HepG2 (cell line): ENCODE results near the gene EEPD1. TPM values are rescaled to one million over a fixed set of nuclear protein-coding genes. Genes with fewer than 3 reads are reported as not detected.
A peak's percentile ranks its signal among the peaks of the same experiment; 100 is the strongest.

ENCODE experiments used
- CCDC6 ChIP-seq: sonication (generic); formaldehyde crosslinking; IDR thresholded peaks from 2 replicates; pipeline ENCODE4 v1.8.1; 2022; ENCODE audit warnings: mild to moderate bottlenecking, missing genetic modification reagents, moderate library complexity
- HDAC2 ChIP-seq: sonication (generic); formaldehyde crosslinking; IDR thresholded peaks from 2 replicates; pipeline ENCODE4 v1.4.0; 2020; ENCODE audit warnings: missing genetic modification reagents
- HMG20A ChIP-seq: IDR thresholded peaks from 2 replicates; pipeline ENCODE4 v1.6.1; 2016; ENCODE audit warnings: borderline replicate concordance
- NKX3-1 ChIP-seq: sonication (generic); formaldehyde crosslinking; IDR thresholded peaks from 2 replicates; pipeline ENCODE4 v1.5.0; 2020; ENCODE audit warnings: missing genetic modification reagents
- ONECUT2 ChIP-seq: sonication (generic); formaldehyde crosslinking; IDR thresholded peaks from 2 replicates; pipeline ENCODE4 v1.4.0; 2020; ENCODE audit warnings: missing genetic modification reagents
- PRMT3 ChIP-seq: sonication (generic); formaldehyde crosslinking; IDR thresholded peaks from 2 replicates; pipeline ENCODE4 v1.8.1; 2022; ENCODE audit warnings: low read depth, mild to moderate bottlenecking, moderate library complexity, missing genetic modification reagents, borderline replicate concordance
- SYNCRIP ChIP-seq: fragments of 200-400 bp; formaldehyde crosslinking; IDR thresholded peaks from 2 replicates; pipeline ENCODE4 v1.6.1; 2018; ENCODE audit warnings: mild to moderate bottlenecking, low read depth, low read length; ENCODE audit not compliant: insufficient read depth
- TMF1 ChIP-seq: sonication (generic); formaldehyde crosslinking; IDR thresholded peaks from 2 replicates; pipeline ENCODE4 v1.8.1; 2022; ENCODE audit warnings: low read depth, missing genetic modification reagents
- ZIK1 ChIP-seq: sonication (generic); formaldehyde crosslinking; IDR thresholded peaks from 2 replicates; pipeline ENCODE4 v1.5.0; 2020; ENCODE audit warnings: mild to moderate bottlenecking, low read depth, missing genetic modification reagents, borderline replicate concordance
- ZNF337 ChIP-seq: sonication (generic); formaldehyde crosslinking; IDR thresholded peaks from 2 replicates; pipeline ENCODE4 v1.5.1; 2020; ENCODE audit warnings: missing genetic modification reagents, low read depth, mild to moderate bottlenecking, borderline replicate concordance
- ZNF354B ChIP-seq: sonication (generic); formaldehyde crosslinking; IDR thresholded peaks from 2 replicates; pipeline ENCODE4 v1.8.0; 2022; ENCODE audit warnings: mild to moderate bottlenecking, missing genetic modification reagents
- ZNF549 ChIP-seq: sonication (generic); formaldehyde crosslinking; IDR thresholded peaks from 2 replicates; pipeline ENCODE4 v1.5.0; 2020; ENCODE audit warnings: missing genetic modification reagents
- ZNF569 ChIP-seq: sonication (generic); formaldehyde crosslinking; IDR thresholded peaks from 2 replicates; pipeline ENCODE4 v1.5.0; 2020; ENCODE audit warnings: mild to moderate bottlenecking, missing genetic modification reagents, moderate library complexity, borderline replicate concordance
- ZNF75D ChIP-seq: sonication (generic); formaldehyde crosslinking; IDR thresholded peaks from 2 replicates; pipeline ENCODE4 v1.8.1; 2023; ENCODE audit warnings: missing genetic modification reagents, mild to moderate bottlenecking, borderline replicate concordance
- polyA plus RNA-seq, 8 experiments: library from polyadenylated mRNA; depleted of rRNA in 3 of 8; stranded (reverse) in 7 of 8; unstranded in 1 of 8; fragments of >200 nt; fragmentation: Illumina TruSeq in 4 of 8; extraction: Trizol in 4 of 8; gene quantifications; 2 replicates each; pipeline versions ENCODE4 v1.2.1 to v1.2.3, GENCODE V29; 2011 to 2016; ENCODE audit warnings: low read depth in 4 of 8, missing spikeins in 1 of 8, mixed read lengths in 1 of 8; ENCODE audit not compliant: insufficient read depth in 1 of 8
- total RNA-seq, 5 experiments: library from RNA; depleted of rRNA; stranded (reverse); fragments of >200 nt; fragmentation: Illumina TruSeq; extraction: Trizol; gene quantifications; 2 replicates each; pipeline ENCODE4 v1.2.3, GENCODE V29; 2016; ENCODE audit warnings: low read depth in 1 of 5
- TF ChIP-seq, protein P1 (sequence below): sonication (generic); formaldehyde crosslinking; IDR thresholded peaks from 2 replicates; pipeline ENCODE4 v1.9.0; 2021; ENCODE audit warnings: missing genetic modification reagents, borderline replicate concordance
- TF ChIP-seq, protein P2 (sequence below): sonication (generic); formaldehyde crosslinking; IDR thresholded peaks from 2 replicates; pipeline ENCODE4 v1.8.1; 2023; ENCODE audit warnings: missing genetic modification reagents, inconsistent platforms, borderline replicate concordance
- TF ChIP-seq, protein P3 (sequence below): sonication (generic); formaldehyde crosslinking; IDR thresholded peaks from 2 replicates; pipeline ENCODE4 v1.5.0; 2020; ENCODE audit warnings: mild to moderate bottlenecking, missing genetic modification reagents, borderline replicate concordance

The EEPD1 gene
- total and polyA plus RNA-seq, 2 of the 13 experiments (the other 11 are each of a cell fraction or from before 2014, with no cell fraction given), result 10.1 to 16.4 TPM

DNA sequence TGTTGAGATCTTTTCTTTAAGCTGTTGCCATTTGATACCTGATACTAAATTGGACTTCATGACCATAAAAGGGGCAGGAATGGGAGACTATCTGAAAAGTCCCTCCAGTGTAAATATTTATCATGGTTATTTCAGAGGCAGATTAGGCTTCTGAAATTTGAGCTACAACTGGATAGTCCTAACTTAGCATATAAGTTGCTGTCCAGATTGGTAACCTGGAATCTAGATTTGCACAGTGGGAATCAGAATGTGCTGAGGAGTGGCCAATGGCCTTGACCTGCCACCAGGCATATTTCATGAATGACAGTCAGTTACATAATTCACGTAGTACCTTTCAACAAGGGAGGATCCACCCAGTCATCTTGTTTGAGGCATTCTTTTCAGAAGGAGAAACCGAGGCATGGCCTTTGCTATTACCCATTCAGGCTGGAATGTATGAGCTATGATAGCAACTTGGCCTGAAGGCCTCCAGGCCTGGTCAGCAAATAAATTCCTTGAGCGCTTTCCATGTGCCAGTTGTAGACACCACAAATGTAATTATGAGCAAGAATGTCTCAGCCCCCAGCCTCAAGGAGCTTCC lies 80.0 kb downstream of the EEPD1 start (continued):
- TF ChIP-seq, protein P1, sequence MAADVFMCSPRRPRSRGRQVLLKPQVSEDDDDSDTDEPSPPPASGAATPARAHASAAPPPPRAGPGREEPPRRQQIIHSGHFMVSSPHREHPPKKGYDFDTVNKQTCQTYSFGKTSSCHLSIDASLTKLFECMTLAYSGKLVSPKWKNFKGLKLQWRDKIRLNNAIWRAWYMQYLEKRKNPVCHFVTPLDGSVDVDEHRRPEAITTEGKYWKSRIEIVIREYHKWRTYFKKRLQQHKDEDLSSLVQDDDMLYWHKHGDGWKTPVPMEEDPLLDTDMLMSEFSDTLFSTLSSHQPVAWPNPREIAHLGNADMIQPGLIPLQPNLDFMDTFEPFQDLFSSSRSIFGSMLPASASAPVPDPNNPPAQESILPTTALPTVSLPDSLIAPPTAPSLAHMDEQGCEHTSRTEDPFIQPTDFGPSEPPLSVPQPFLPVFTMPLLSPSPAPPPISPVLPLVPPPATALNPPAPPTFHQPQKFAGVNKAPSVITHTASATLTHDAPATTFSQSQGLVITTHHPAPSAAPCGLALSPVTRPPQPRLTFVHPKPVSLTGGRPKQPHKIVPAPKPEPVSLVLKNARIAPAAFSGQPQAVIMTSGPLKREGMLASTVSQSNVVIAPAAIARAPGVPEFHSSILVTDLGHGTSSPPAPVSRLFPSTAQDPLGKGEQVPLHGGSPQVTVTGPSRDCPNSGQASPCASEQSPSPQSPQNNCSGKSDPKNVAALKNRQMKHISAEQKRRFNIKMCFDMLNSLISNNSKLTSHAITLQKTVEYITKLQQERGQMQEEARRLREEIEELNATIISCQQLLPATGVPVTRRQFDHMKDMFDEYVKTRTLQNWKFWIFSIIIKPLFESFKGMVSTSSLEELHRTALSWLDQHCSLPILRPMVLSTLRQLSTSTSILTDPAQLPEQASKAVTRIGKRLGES (CRISPR knock-in tag), result no peak
- TF ChIP-seq ZNF549 (CRISPR knock-in tag) (no peak), ZIK1 (no peak), ZNF569 (CRISPR knock-in tag) (no peak), PRMT3 (CRISPR knock-in tag) (no peak), TMF1 (CRISPR knock-in tag) (no peak), HMG20A (CRISPR knock-in tag) (peak; percentile 14; the same call in 1 of the 2 replicates), ONECUT2 (CRISPR knock-in tag) (no peak), NKX3-1 (no peak), CCDC6 (CRISPR knock-in tag) (0 out of 2 replicates have a peak, but pooled peaks have one; percentile 35), ZNF75D (CRISPR knock-in tag) (no peak), ZNF337 (CRISPR knock-in tag) (no peak), SYNCRIP (no peak), ZNF354B (no peak), HDAC2 (CRISPR knock-in tag) (peak; percentile 44; the same call in 1 of the 2 replicates)
- TF ChIP-seq, protein P2, sequence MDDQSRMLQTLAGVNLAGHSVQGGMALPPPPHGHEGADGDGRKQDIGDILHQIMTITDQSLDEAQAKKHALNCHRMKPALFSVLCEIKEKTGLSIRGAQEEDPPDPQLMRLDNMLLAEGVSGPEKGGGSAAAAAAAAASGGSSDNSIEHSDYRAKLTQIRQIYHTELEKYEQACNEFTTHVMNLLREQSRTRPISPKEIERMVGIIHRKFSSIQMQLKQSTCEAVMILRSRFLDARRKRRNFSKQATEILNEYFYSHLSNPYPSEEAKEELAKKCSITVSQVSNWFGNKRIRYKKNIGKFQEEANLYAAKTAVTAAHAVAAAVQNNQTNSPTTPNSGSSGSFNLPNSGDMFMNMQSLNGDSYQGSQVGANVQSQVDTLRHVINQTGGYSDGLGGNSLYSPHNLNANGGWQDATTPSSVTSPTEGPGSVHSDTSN (CRISPR knock-in tag), result no peak
- TF ChIP-seq, protein P3, sequence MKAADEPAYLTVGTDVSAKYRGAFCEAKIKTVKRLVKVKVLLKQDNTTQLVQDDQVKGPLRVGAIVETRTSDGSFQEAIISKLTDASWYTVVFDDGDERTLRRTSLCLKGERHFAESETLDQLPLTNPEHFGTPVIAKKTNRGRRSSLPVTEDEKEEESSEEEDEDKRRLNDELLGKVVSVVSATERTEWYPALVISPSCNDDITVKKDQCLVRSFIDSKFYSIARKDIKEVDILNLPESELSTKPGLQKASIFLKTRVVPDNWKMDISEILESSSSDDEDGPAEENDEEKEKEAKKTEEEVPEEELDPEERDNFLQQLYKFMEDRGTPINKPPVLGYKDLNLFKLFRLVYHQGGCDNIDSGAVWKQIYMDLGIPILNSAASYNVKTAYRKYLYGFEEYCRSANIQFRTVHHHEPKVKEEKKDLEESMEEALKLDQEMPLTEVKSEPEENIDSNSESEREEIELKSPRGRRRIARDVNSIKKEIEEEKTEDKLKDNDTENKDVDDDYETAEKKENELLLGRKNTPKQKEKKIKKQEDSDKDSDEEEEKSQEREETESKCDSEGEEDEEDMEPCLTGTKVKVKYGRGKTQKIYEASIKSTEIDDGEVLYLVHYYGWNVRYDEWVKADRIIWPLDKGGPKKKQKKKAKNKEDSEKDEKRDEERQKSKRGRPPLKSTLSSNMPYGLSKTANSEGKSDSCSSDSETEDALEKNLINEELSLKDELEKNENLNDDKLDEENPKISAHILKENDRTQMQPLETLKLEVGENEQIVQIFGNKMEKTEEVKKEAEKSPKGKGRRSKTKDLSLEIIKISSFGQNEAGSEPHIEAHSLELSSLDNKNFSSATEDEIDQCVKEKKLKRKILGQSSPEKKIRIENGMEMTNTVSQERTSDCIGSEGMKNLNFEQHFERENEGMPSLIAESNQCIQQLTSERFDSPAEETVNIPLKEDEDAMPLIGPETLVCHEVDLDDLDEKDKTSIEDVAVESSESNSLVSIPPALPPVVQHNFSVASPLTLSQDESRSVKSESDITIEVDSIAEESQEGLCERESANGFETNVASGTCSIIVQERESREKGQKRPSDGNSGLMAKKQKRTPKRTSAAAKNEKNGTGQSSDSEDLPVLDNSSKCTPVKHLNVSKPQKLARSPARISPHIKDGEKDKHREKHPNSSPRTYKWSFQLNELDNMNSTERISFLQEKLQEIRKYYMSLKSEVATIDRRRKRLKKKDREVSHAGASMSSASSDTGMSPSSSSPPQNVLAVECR, result no peak
